Measurements from ENCODE around the gene DMBX1. TPM values are rescaled to one million over a fixed set of nuclear protein-coding genes. Genes with fewer than 3 reads are reported as not detected.

Gene DMBX1
- total RNA-seq, 6 donors from 2014 or later, result not detected

- ATAC-seq (ENCODE audit: low FRiP score in 2 of 2) (peak in 1 of 2 donors; percentile 83), DNase-seq (peak; percentile 47 to 96)
- WGBS, 2 donors, result 1 to 11% methylated on average over 5 to 16 of the region's 31 CpGs
- Histone ChIP-seq H3K4me3 (peak overlapping the region in 3 of 4 donors; percentile 38 to 48 (median 43)), H3K4me1 (peaks cover 5 to 15% (median 6%) of the 10 kb centered on the region in 4 donors), H3K36me3 (no peaks in the 10 kb centered on the region), H3K9me3 (no peaks in the 10 kb centered on the region), H3K27ac (no peak overlapping the region), H3K27me3 (peaks cover 0 to 2% (median 0%) of the 10 kb centered on the region in 4 donors)
- TF ChIP-seq CTCF (IDR thresholded peaks at IDR 0.05), result peak; percentile 37 to 67 (median 60)
- TF ChIP-seq POLR2AphosphoS5 (IDR thresholded peaks at IDR 0.05), result no peak
These were observed 43.0 kb downstream of the DMBX1 start for GRCh38 chr1:46532498-46533178.

GRCh38 chr1:46533179-46533864, 43.7 kb downstream of the DMBX1 start:
- TF ChIP-seq CTCF (IDR thresholded peaks at IDR 0.05) (no peak), EP300 (IDR thresholded peaks at IDR 0.05) (no peak), POLR2A (IDR thresholded peaks at IDR 0.05) (no peak), POLR2AphosphoS5 (IDR thresholded peaks at IDR 0.05) (no peak)
- Histone ChIP-seq H3K9me3 (no peaks in the 10 kb centered on the region), H3K36me3 (no peaks in the 10 kb centered on the region), H3K4me3 (peak overlapping the region in 3 of 4 donors; percentile 38 to 48 (median 43)), H3K4me1 (peaks cover 5 to 15% (median 6%) of the 10 kb centered on the region in 4 donors), H3K27me3 (peaks cover 0 to 2% (median 0%) of the 10 kb centered on the region in 4 donors), H3K27ac (peak overlapping the region in 1 of 4 donors; percentile 11)
- DNase-seq, result peak in 1 of 2 donors; percentile 90
- 35 to 41% methylated on average over 6 to 7 of the region's 71 CpGs for WGBS, 2 donors
- ATAC-seq (ENCODE audit: low FRiP score in 2 of 2), result peak in 1 of 2 donors; percentile 64

GRCh38 chr1:46535063-46535462, 45.4 kb downstream of the DMBX1 start:
- TF ChIP-seq EP300 (IDR thresholded peaks at IDR 0.05), result no peak
- TF ChIP-seq CTCF (IDR thresholded peaks at IDR 0.05), result peak in 2 of 6 experiments; percentile 8 to 17
- Histone ChIP-seq H3K4me3 (no peak overlapping the region), H3K36me3 (no peaks in the 10 kb centered on the region), H3K27me3 (peaks cover 0 to 2% (median 0%) of the 10 kb centered on the region in 4 donors), H3K9me3 (no peaks in the 10 kb centered on the region), H3K4me1 (peaks cover 5 to 15% (median 6%) of the 10 kb centered on the region in 4 donors), H3K27ac (no peak overlapping the region)
- WGBS, 2 donors, result 60 to 80% methylated on average over 1 to 2 of the region's 2 CpGs
- peak in 1 of 2 donors; percentile 42 for DNase-seq
- no peak for ATAC-seq (ENCODE audit: low FRiP score in 2 of 2)

GRCh38 chr1:46536527-46536926, 46.9 kb downstream of the DMBX1 start:
- Histone ChIP-seq H3K36me3 (no peaks in the 10 kb centered on the region), H3K4me1 (peaks cover 5 to 15% (median 6%) of the 10 kb centered on the region in 4 donors), H3K27ac (no peak overlapping the region), H3K9me3 (no peaks in the 10 kb centered on the region), H3K4me3 (no peak overlapping the region), H3K27me3 (peaks cover 0 to 2% (median 0%) of the 10 kb centered on the region in 4 donors)
- no peak for DNase-seq
- WGBS, 2 donors, result 96 to 100% methylated on average over 1 of the region's 1 CpG
- TF ChIP-seq POLR2A (IDR thresholded peaks at IDR 0.05), result no peak
- TF ChIP-seq CTCF (IDR thresholded peaks at IDR 0.05), result no peak
- TF ChIP-seq EP300 (IDR thresholded peaks at IDR 0.05), result no peak
- TF ChIP-seq POLR2AphosphoS5 (IDR thresholded peaks at IDR 0.05), result no peak
- no peak for ATAC-seq (ENCODE audit: low FRiP score in 2 of 2)
